GM10847 (cell line): ENCODE data around the gene GZMA.

ENCODE experiments used
- POLR2A ChIP-seq: IDR thresholded peaks from 2 replicates; pipeline ENCODE4 v1.6.1; 2011; ENCODE audit not compliant: insufficient read length; ENCODE audit errors: extremely low read depth

Gene GZMA

DNA sequence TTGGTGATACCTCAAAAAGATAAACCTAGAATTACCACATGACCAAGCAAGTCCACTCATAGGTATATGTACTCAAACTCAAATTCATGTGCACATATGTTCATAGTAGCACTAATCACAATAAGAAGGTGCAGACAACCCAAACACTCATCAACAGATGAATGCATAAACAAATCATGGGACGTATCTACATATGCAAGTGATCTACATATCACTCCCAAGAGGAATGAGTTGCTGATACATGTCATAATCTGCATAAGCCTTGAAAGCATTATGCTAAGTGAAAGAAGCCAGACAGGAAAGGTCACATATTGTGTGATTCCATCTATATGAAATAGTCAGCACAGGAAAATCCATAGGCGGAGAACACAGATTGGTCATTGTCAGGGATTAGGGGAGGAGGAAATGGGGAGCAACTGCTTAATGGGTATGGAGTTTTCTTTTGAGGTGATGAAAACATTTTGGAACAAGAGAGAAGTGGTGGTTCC, 46.9 kb downstream of the GZMA start:
- TF ChIP-seq POLR2A, result no peak

GRCh38 chr5:55151923-55152842, 49.7 kb downstream of the GZMA start:
- no peak for TF ChIP-seq POLR2A

- TF ChIP-seq POLR2A, result no peak
These were observed 52.4 kb downstream of the GZMA start for GRCh38 chr5:55154873-55155272.
